Activated gamma-delta T cell treated with Interleukin-2 at 50 U/mL for 16 hours (primary cell): ENCODE data around the gene TMTC2.

Experiments used
- DNase-seq: peaks from one replicate; pipeline ENCODE4 v3.0.0-alpha.2; 2020

The TMTC2 gene

DNA sequence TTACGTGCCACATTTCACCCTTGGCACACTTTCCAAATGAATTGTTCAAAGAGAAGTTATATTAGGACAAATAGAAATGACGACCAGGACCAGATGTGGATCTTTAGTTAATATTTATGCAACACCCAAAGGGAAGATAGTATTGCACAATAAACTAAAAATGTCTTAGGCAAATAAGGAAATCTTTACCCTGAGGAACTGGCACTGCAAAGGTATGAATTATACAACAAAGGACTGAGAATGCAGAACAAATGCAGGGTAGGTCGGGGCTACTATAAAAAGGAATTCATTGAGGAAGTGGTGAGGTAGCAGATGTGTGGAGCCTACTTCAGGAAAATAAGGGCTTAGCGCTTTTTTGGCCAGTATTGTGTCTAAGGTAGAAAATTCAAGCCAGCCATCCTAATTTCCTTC, 3.9 kb upstream of the TMTC2 start:
- DNase-seq: no peak

DNA sequence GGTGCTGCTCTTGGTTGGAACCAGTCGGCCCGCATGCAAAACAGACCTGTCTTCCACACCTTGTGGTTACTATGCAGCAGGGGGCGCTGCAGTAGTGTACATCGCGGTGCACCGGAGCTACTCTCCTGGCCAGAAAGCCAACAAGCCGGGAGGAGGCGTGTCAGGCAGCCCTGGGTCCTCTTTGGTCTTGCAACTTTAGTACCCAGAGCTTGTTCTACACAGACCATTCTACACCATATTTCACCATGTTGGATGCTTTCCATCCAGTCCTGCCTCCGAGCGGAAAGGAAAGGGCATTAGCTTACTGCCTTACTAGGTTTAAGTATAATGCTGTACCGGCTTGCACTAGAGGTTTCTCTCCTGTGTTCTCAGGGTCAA, 927 bp upstream of the TMTC2 start:
- DNase-seq: peak; percentile 91

DNA sequence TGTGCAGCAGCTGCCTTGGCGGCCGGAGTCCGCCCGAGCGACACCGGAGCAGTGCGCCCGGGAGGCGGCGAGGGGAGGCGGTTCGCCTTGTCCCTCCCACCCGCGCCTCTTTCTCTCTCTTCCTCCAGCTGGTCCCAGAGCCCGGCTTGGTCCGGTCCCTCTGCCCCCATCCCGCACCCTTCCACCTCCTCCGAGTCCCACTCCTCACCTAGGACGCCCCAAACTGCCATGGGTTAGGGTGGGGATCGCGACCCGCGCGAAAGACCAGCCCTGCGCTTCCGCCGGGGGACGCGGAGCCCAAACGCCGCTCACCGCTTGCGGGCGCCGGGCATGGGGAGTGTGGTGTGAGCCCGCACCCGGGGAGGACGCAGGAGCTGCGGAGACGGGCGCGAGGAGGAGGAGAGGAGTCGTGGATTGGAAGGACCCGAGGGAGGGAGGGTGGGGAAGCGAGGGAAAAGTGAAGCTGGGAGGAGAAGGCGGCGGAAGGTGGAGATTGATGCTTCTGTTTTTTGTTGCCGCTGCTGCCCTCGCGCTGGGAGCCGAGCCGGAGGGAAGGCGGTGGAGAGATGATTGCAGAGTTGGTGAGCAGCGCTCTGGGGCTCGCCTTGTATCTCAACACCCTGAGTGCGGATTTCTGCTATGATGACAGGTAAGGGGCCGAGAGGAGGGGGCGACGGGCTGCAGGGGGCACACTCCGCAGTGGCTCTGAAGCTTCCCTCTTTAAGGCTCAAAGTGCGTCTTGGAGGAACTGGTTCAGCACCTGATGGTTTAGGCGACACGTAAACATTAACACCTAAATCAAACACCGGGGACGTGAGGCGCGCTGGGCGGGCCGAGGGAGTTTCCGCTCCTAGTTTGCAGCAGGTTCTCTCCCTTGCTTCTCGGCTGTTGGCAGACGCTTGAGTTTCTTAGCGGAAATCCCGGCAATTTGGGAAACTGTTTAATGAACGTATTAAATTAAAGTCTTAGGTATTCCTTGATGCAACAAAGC, 610 bp downstream of the TMTC2 start:
- DNase-seq: peak; percentile 48

DNA sequence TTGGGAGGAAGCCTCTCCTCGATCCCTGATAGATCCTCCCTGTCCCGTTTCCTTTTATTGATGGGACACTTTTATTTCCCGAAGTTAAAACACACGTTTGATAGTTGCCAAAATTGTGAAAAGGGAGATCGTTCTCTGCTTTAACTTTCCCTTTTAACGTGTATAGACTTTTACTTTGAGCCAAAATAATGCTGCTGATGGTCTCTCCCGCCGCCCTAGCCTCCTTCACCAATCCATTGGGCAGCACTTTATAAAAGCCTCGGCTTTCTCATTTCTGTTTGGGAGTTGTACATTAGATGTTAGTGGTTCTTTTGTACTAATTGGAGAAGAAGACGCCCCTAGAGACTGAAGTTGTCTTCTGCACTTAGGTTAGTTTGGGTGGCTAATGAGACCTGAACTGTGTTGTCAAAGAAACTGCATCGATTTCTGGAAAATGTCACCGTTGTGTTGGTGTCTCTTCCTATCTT, 1.4 kb downstream of the TMTC2 start:
- no peak for DNase-seq

DNA sequence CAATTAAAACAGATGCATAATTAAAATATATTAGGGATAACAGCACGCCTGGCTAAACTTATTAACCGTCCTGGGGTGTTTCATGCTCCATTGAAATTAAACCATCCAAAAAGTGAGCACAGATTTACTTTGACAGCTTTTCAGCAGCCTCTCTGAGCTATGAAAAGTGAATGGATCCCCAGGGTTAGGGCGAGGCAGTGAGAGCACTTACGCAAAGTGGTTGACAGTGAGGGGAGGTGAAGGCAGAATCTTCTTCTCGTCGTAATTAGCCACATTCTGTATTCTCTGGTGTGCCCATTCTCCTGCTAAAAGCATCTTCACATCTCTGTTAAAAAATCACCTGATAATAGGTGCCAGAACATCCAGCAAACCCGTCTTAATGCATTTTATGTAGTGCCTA, 1.9 kb downstream of the TMTC2 start:
- DNase-seq: no peak

DNA sequence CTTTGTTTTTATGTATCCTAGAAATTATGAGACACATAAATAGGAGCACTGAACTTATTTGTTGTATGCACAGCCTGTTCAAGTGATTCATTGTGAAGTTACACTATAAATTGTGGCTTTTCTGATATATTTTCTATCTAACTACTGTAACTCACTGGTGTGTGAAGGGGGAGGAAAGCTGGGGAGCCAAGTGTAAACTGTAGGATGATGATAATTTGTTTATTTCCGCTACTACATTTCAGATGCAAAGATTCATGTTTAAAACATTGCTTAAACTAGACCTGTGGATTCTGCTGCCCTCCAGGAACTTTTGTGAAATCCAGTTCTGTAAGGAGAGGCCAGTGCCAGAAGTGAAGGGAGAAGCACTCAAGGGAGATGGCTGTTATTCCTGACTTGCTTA, 3.3 kb downstream of the TMTC2 start:
- no peak for DNase-seq

DNA sequence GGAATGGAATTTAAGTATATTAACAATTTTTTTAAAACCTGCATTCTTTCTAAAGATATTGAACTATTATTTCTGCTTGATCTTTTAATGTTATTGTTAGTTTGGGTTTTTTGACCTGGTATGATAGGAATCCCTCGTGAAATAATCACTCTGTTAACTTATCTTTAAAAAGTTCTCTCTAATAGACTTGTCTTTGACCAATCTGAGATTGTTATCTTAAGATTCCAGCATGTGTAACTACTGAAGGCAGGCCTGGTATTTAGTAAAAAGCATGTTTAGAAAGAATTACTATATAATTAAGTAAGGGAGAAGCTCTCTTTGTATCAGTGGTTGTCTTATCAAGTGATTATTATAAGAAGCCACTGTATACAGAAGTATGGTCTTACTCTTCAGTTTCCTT, 4.8 kb downstream of the TMTC2 start:
- DNase-seq: no peak

DNA sequence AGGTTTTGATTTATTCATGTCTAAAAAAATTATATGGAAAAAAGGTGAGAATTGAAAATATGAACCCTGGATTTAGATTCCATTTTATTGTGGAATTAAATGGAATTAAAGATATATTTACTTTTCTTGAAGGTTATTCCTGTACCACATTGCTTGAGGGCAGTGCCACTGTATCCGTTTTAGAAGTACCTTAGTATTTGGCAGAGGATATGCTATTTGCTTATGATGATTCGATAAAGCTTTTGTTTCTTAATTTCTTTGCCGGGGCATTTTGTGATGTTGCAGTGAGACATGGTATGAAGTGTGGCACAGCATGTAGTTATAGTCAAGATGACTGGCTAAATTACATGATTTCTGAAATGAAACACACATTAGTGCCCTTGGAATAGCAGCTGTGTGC, 7.6 kb downstream of the TMTC2 start:
- DNase-seq: no peak

DNA sequence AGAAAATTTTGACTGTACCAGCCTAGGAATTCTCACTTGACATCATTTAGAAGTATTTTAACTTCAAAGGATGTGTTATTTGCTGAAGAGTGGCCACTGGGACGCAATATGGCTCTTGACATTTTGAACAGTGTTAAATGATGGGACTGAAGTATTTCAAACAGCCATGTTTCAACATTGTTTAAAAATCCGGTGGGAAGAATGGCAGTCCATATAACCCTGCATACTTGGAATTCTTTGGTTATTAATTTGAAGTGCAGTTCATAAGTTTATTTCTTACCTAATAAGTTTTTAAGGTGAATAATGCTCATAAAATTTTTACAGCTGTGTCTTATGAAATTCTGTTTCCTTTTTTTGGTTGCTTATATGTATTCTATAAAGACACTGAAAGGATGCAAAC, 8.3 kb downstream of the TMTC2 start:
- no peak for DNase-seq

DNA sequence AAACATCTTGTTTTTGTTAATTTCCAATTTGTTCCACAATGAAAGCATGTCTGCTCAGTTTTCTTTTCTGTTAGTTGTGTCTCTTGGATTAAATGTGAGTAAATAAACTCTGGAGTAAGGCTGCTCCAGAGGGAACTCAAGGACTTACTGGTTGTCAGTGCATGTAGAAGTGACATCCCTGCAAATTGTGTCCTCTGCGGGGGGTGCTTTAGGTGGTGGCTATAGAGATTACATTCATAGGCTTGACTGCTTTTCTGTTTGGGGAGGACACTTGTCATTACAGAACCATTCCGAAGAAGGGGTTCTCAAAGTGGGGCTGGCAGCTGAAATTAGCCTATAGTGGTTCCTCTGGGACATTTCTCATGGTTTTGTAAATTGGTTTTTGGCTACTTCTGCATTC, 8.8 kb downstream of the TMTC2 start:
- no peak for DNase-seq

DNA sequence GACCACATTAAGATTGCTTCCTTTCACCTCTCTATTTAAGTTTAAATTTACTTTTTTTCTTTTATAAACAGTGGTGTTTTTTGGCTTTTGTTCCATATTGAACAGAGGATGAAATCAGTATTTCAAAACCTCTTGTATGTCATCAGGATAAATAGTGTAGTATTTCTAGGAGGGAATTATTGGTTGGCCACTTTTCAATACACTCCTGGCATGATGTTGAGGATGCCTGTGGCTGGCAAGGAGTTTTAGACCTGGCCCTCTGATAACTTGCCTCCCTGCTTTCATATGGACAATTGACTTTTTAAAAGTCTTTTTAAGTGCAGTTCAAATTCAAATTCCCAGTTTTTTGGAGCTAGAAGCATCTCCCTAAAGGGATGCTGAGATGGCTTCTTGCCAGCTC, 9.8 kb downstream of the TMTC2 start:
- no peak for DNase-seq

DNA sequence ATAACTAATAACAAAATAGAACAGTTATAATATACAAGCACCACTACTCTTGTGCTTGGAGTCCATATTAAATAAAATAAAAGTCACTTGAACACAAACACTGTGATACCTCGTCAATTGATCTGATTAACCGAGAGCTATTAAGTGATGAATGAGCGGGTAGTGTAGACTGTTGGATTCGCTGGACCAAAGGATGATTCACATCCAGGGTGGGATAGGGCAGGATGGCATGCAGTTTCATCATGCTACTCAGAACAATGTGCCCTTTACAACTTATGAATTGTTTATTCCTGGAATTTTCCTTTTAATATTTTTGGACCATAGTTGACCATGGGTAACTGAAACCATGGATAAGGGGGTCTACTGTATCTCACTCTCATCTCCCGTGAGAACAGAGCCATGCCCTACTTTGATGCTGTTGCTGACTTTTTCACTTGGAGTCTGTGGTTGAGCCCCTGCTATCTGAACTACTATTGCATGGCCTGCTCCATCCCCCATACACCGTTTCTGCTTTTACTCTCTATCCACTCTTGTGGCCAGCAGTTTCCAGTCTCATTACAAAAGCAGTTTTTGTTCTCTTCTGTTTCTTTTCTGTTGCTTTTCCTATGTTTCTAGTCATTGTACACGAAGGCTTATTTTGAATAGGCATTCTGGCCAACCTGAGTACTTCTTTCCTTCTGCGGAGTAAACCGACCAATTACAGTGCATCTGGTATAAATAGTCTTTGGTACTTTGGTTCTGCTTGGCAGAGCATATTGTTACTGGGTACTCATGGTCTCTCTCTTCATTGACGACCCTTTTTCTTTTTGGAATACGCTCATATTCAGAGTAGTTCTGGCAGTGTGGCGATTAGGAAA, 12.2 kb downstream of the TMTC2 start:
- no peak for DNase-seq

DNA sequence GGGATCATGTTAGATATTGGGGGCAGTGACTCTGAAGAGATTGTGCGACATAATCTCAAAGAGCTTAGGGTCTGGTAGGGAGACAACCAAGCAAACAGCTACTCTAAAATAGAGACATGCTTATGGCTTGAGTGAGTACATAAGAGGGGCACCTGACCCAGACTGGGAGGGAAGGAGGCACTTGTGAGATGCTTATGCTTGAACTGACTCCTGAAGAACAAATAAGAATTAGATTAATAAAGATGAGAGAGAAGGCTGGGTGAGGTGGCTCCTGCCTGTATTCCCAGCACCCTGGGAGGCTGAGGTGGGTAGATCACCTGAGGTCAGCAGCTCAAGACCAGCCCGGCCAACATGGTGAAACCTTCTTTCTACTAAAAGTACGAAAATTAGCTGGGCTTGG, 19.1 kb downstream of the TMTC2 start:
- no peak for DNase-seq

DNA sequence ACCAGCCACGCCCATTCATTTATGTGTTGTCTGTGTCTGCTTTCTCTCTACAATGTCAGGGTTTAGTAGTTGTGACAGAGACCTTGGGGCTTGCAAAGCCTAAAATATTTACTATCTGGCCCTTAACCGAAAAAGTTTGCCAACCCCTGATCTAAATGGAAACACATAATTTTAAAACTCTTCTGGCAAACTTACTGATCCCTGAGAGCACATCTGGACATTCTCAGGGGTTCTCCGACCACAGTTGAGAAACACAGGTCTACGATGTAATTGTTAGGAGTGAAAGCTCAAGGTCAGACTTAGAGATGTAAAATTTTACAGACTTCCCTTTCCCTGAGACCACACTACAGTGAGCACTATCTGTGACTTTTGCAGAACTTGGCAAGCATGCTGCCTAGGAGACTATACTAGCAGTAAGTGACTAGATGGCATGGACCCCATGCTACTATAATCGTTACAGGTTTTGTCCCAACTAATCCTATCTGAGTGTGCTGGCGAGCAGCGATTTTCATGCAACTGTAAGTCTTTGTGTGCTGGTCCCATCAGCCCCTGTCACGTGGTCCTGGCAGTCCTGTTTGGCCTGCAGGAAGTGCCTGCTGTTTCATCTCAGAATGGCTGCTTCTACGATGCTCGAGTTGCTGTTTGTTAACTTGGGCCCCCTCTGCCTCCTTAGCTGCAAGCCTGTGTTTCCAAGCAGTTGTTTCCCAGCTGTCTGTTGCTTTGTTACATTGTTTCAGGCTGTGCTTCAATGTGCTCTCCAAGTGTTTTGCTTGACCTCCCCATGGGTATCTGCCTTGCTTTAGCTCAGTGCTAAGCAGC, 21.6 kb downstream of the TMTC2 start:
- DNase-seq: no peak

DNA sequence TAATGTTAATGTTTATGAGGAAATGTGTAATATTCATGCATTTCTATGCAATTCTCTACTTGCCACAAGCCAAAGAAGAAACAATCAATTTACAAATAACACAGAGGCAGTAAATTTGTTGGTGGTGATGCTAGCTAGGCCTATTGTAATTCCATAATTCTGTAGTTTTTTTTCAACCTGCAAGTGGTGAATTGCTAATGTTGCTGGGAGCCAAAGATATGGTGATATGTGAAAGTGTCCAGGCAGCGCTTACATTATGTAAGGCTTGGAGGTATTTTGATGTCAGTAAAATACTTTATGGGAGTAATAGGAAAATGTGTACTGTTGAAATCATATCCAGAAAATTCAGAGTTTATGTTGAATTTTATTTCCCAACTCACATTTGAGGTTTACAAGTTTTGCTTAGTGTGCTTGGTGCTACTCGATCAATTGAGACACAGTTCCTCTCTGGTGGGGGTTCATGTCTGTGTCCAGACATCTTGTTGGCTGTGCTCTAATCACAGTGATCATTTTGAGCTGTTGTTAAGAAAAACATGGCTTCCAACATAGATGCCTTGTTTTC, 23.2 kb downstream of the TMTC2 start:
- DNase-seq: no peak

DNA sequence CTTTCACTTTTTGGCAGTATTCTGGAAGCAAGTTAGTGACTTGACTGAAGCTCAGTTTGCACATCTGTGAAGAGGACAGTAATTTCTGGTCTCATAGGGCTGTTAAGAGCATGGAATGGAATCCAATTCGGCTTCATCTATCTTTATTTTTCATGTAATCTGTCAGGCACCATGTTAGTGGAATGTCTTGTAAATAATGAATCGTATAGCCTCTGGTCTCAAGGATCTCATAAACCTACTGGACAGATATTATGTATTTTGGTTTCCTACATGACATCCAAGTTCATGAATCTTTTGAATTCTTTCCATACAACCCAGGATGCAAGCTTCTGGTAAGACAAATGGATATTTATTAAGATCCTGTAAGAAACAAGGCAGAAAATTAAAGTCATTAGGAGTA, 24.0 kb downstream of the TMTC2 start:
- no peak for DNase-seq

DNA sequence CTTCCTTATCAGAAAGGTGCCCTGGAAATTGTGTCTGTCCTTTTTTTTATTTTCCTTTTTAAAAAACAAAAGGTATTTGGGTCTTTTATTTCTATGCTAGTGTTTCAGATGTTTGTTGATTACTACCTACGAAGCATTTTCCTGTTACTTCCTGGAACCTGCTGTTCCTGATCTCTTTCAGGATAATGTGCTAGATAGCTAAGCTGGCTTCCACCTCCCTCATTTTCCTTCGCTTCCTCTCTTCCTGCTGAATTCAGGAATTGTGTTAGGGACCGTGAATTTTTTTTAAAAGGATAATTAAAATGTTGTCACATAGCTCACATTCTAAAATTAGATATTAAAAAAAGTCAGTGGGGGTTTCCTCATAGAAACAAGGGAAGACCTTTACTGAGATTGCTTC, 27.7 kb downstream of the TMTC2 start:
- DNase-seq: no peak

DNA sequence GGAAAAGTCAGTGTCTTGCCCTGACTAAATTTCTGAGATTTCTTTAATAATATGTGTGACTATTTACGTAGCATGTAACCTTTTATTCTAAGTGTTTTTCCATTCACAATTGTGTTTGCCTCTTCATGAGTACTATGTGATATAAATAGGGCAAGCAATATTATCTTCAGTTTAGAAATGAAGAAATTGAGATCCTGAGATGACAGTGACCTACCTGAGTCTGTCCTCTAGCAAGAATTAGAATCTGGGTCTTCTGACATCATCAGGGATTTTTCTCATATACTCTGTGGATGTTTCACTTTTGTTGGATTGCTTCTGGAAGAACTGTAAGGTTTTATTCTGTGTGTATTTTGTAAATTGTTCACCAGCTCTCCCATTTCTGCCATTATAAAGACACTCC, 35.0 kb downstream of the TMTC2 start:
- no peak for DNase-seq

DNA sequence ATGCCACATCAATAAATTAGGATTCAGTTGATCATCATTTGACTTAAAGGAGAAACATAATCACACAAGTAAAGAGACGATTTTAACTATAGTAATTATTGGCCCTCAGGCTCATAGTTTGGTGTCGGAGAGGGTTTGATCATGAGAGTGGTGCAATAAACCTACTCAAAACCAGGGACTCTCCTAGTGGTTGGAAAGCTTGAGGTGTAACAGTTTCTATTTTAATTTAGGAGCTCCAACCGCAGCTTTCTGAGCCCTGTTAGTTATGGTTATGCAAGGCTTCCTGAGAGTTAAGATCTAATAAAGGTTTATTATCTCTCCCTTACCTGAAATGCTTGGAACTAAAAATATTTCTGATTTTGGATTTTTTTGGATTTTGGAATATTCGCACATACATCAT, 36.4 kb downstream of the TMTC2 start:
- DNase-seq: no peak

DNA sequence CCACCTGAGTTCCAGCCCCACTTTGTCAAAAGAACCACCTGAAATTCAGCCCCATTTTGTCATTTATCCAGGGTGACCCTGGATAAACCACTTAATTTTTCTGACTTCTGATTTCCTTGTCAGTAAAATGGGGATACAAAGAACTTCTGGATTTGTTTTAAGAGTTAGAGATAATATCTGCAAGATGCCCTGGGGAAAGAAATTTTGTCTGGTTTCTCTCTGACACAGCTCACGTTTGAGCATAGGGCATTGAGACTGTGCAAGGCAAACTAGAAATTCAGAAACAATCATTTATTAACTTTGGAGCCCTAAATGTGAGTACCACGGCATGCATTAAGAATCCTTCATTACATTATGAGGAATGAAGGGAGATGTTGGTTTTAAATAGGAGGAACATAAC, 37.2 kb downstream of the TMTC2 start:
- no peak for DNase-seq

DNA sequence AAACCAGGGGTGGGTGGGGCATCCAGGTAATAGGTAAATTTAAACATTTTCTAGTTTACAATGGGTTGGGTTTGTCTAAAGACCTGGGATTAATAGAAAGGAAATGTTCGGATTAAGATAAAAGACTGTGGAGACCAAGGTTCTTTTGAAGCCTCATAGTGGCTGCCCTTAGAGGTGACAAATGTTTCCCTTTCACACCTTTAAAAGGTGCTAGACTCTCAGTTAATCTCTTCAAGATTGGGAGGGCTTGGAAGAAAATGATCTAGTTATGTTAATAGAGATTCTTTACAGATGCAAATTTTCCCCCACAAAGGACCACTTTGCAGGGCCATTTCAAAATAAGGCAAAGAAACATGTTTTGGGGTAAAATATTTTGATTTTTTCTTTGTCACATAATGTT, 39.0 kb downstream of the TMTC2 start:
- no peak for DNase-seq

DNA sequence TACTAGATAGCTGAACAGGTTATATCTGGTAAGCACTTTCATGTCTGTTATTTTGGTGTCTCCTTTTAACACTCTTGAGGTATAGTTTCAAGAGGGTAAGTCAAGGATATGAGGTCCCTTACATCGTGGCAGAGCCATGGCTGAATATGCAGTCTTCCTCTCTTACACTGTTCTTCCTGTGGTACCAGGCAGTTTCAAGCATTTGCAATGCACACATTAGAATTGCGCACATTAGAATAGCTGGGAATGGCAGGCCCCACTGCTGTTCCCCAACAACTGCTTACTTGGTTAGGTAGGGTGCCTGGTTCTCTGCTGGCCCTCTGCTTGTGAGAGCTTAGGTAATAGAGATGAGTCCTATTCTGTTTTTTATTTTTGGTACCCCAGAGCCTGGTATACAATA, 41.2 kb downstream of the TMTC2 start:
- DNase-seq: no peak

DNA sequence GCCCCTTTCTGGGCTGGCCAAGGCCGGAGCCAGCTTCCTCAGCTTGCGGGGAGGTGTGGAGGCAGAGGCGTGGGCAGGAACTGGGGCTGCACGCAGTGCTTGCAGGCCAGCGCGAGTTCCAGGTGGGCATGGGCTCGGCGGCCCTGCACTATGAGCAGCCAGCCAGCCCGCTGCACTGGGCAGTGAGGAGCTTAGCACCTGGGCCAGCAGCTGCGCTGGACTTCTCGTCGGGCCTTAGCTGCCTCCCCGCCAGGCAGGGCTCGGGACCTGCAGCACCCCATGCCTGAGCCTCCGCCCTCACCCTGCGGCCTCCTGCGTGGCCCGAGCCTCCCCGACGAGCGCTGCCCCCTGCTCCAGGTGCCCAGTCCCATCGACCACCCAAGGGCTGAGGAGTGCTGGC, 42.0 kb downstream of the TMTC2 start:
- no peak for DNase-seq
